Right lobe of liver (tissue), 6 donors: Measurements from ENCODE around the gene LIMS1. TPM values are rescaled to one million over a fixed set of nuclear protein-coding genes. Genes with fewer than 3 reads are reported as not detected.

Experiments used
- ATAC-seq, 4 donors: fragments of 200-7000 bp; cut with Tn5 transposase; one replicate each; pipeline ENCODE4 v1.9.1; 2020; ENCODE audit warnings: mild to moderate bottlenecking in 4 of 4, moderate library complexity in 4 of 4
- DNase-seq, 3 donors: peaks; one replicate each; pipeline ENCODE4 v3.0.0-alpha.2; 2020
- H3K27ac ChIP-seq, 3 donors: fragments of 200-600 bp; one replicate each; pipeline ENCODE4 v1.8.0; 2022
- H3K27me3 ChIP-seq, 2 donors: fragments of 200-600 bp; one replicate each; pipeline ENCODE4 v1.8.0; 2022
- H3K36me3 ChIP-seq, 4 donors: fragments of 200-600 bp; sonication (generic) in 1 of 4; one replicate each; pipeline versions ENCODE4 v1.5.1 to v1.8.0; 2017 to 2022; ENCODE audit warnings: control low read depth in 1 of 4
- H3K4me1 ChIP-seq, 4 donors: fragments of 200-600 bp; sonication (generic) in 1 of 4; one replicate each; pipeline versions ENCODE4 v1.5.1 to v1.8.0; 2017 to 2022; ENCODE audit warnings: control low read depth in 1 of 4
- H3K4me3 ChIP-seq, 3 donors: fragments of 200-600 bp; one replicate each; pipeline ENCODE4 v1.8.0; 2022
- H3K9me3 ChIP-seq, 4 donors: fragments of 200-600 bp; sonication (generic) in 1 of 4; one replicate each; pipeline versions ENCODE4 v1.5.1 to v1.8.0; 2017 to 2022; ENCODE audit warnings: control low read depth in 1 of 4
- CTCF ChIP-seq, 4 donors: fragments of 200-600 bp in 3 of 4; fragments of 450-650 bp in 1 of 4; IDR thresholded peaks; one replicate each; pipeline versions ENCODE4 v1.5.1 to v1.8.0; 2016 to 2022; ENCODE audit warnings: antibody characterized with exemption in 4 of 4, mild to moderate bottlenecking in 2 of 4
- POLR2A ChIP-seq: fragments of 450-650 bp; IDR thresholded peaks from one replicate; pipeline ENCODE4 v1.6.1; 2017; ENCODE audit warnings: antibody characterized with exemption, mild to moderate bottlenecking
- WGBS: methylation state at CpG from one replicate; pipeline ENCODE4 v1.1.6; 2018; ENCODE audit warnings: low coverage, low lambda C conversion rate; ENCODE audit not compliant: insufficient coverage; ENCODE audit errors: missing lambda C conversion rate; 5-methylcytosine and 5-hydroxymethylcytosine counted together
- intact Hi-C, 2 donors: fragments of 100-400 bp; cut with DNase I; formaldehyde crosslinking; loops; one replicate each; pipeline versions ENCODE4 v1.11.2 to v1.14.1; 2022
- total RNA-seq, 6 experiments: library from RNA; depleted of rRNA in 2 of 6; stranded (reverse); fragments of >200 nt in 2 of 6; fragmentation: NEBNext Ultra II Directional in 3 of 6; extraction: Animal tissue kit (Norgen Biotek cat#: 25700) in 3 of 6; gene quantifications; one replicate each; pipeline versions ENCODE4 v1.1.0 to v1.2.4, GENCODE V29; 2016 to 2023
- donor health status: DM: no; HTN: yes; CAD: no.
- donor health status: DM: no; HTN: no; CAD: no.
- donor health status: DM: no; HTN: no; CAD: no.
- donor health status: DM: no; HTN: yes; CAD: no.
- donor health status: DM: no; HTN: yes; CAD: no.

LIMS1 gene
- total RNA-seq, 6 experiments from 2014 or later, result 15.7 to 33.0 (median 18.7) TPM

- DNase-seq (no peak), ATAC-seq (no peak)
- Histone ChIP-seq H3K9me3 (no peaks in the 10 kb centered on the region), H3K27me3 (no peaks in the 10 kb centered on the region), H3K27ac (no peak overlapping the region), H3K4me3 (no peak overlapping the region), H3K4me1 (no peaks in the 10 kb centered on the region), H3K36me3 (no peaks in the 10 kb centered on the region)
- TF ChIP-seq CTCF (IDR thresholded peaks at IDR 0.05) (no peak), POLR2A (no peak)
- 41% methylated on average over 6 of the region's 6 CpGs for WGBS
- intact Hi-C loops, result no loop called here
Observed at GRCh38 chr2:108623616-108624015, 89.3 kb downstream of the LIMS1 start.

GRCh38 chr2:108625186-108625827 is 91.0 kb downstream of the LIMS1 start:
- intact Hi-C loops, result no loop called here
- no peak for DNase-seq
- ATAC-seq, result no peak
- H3K36me3 ChIP-seq, result no peaks in the 10 kb centered on the region
- TF ChIP-seq CTCF (IDR thresholded peaks at IDR 0.05) (no peak), POLR2A (no peak)
- H3K27me3 ChIP-seq, result no peaks in the 10 kb centered on the region
- H3K27ac ChIP-seq, result no peak overlapping the region
- WGBS, result 74% methylated on average over 5 of the region's 5 CpGs
- H3K9me3 ChIP-seq, result no peaks in the 10 kb centered on the region
- no peaks in the 10 kb centered on the region for H3K4me1 ChIP-seq
- H3K4me3 ChIP-seq, result no peak overlapping the region

- WGBS, result 74% methylated on average over 2 of the region's 2 CpGs
- Histone ChIP-seq H3K36me3 (no peaks in the 10 kb centered on the region), H3K4me1 (no peaks in the 10 kb centered on the region), H3K9me3 (no peaks in the 10 kb centered on the region), H3K4me3 (no peak overlapping the region), H3K27me3 (no peaks in the 10 kb centered on the region), H3K27ac (no peak overlapping the region)
- intact Hi-C loops, result no loop called here
- ATAC-seq (no peak), DNase-seq (no peak)
- TF ChIP-seq POLR2A (no peak), CTCF (IDR thresholded peaks at IDR 0.05) (no peak)
Observed at GRCh38 chr2:108625828-108626195, 91.5 kb downstream of the LIMS1 start.

GRCh38 chr2:108626995-108627394 is 92.7 kb downstream of the LIMS1 start:
- DNase-seq (no peak), ATAC-seq (no peak)
- TF ChIP-seq CTCF (IDR thresholded peaks at IDR 0.05), result no peak
- TF ChIP-seq POLR2A, result no peak
- Histone ChIP-seq H3K27ac (no peak overlapping the region), H3K4me3 (no peak overlapping the region), H3K27me3 (no peaks in the 10 kb centered on the region), H3K4me1 (no peaks in the 10 kb centered on the region), H3K9me3 (no peaks in the 10 kb centered on the region), H3K36me3 (no peaks in the 10 kb centered on the region)
- WGBS, result 90% methylated on average over 2 of the region's 2 CpGs
- intact Hi-C loops, result no loop called here
